Activated naive CD8-positive, alpha-beta T cell treated with anti-CD3 and anti-CD28 coated beads for 36 hours (primary cell): ENCODE measurements around the gene NRTN. TPM values are rescaled to one million over a fixed set of nuclear protein-coding genes. Genes with fewer than 3 reads are reported as not detected.
"Not testable (repeated sequence)": the region's sequence is repeated elsewhere in the genome, so short reads cannot be mapped to it uniquely, and the experiment has no call there.

Experiments
- DNase-seq: peaks from one replicate; pipeline ENCODE4 v3.0.0; 2021
- H3K27ac Mint-ChIP-seq: one replicate; pipeline ENCODE4 v1.8.0; 2022; ENCODE audit warnings: mild to moderate bottlenecking, moderate library complexity, mixed read lengths
- H3K27me3 Mint-ChIP-seq: one replicate; pipeline ENCODE4 v1.8.0; 2022; ENCODE audit warnings: mild to moderate bottlenecking, mixed read lengths
- H3K36me3 Mint-ChIP-seq: one replicate; pipeline ENCODE4 v1.8.0; 2021; ENCODE audit warnings: mild to moderate bottlenecking, mixed read lengths
- H3K4me1 Mint-ChIP-seq: one replicate; pipeline ENCODE4 v1.8.0; 2021; ENCODE audit warnings: mixed read lengths
- H3K4me3 Mint-ChIP-seq: one replicate; pipeline ENCODE4 v1.8.0; 2022; ENCODE audit warnings: mild to moderate bottlenecking, moderate library complexity, mixed read lengths
- H3K9me3 Mint-ChIP-seq: one replicate; pipeline ENCODE4 v1.8.0; 2022; ENCODE audit warnings: mixed read lengths
- total RNA-seq, 2 experiments: library from RNA; stranded (reverse); gene quantifications; one replicate each; pipeline ENCODE4 v1.2.3, GENCODE V29; 2021

The NRTN gene
- total RNA-seq, 2 experiments from 2014 or later = 0.21 to 0.38 TPM

- not testable (repeated sequence) for H3K27me3 Mint-ChIP-seq, H3K4me1 Mint-ChIP-seq, H3K36me3 Mint-ChIP-seq, H3K4me3 Mint-ChIP-seq, H3K27ac Mint-ChIP-seq, H3K9me3 Mint-ChIP-seq, DNase-seq
Observed at GRCh38 chr19:5855151-5855550, 50.3 kb downstream of the NRTN start.

GRCh38 chr19:5857203-5858081 is 52.6 kb downstream of the NRTN start:
- Mint-ChIP-seq H3K4me3 (no peak overlapping the region), H3K36me3 (no peaks in the 10 kb centered on the region), H3K9me3 (no peaks in the 10 kb centered on the region), H3K4me1 (no peaks in the 10 kb centered on the region), H3K27ac (no peak overlapping the region), H3K27me3 (peaks cover 4% of the 10 kb centered on the region)
- DNase-seq = no peak

GRCh38 chr19:5863030-5863665 is 58.3 kb downstream of the NRTN start:
- no peak for DNase-seq
- no peak overlapping the region for H3K4me3 Mint-ChIP-seq
- no peaks in the 10 kb centered on the region for H3K4me1 Mint-ChIP-seq
- H3K36me3 Mint-ChIP-seq = no peaks in the 10 kb centered on the region
- no peak overlapping the region for H3K27ac Mint-ChIP-seq
- H3K9me3 Mint-ChIP-seq = no peaks in the 10 kb centered on the region
- H3K27me3 Mint-ChIP-seq = no peaks in the 10 kb centered on the region

GRCh38 chr19:5864013-5864720 is 59.3 kb downstream of the NRTN start:
- Mint-ChIP-seq H3K27ac (no peak overlapping the region), H3K4me3 (no peak overlapping the region), H3K27me3 (no peaks in the 10 kb centered on the region), H3K9me3 (no peaks in the 10 kb centered on the region), H3K36me3 (no peaks in the 10 kb centered on the region), H3K4me1 (no peaks in the 10 kb centered on the region)
- no peak for DNase-seq

- Mint-ChIP-seq H3K4me1 (no peaks in the 10 kb centered on the region), H3K9me3 (no peaks in the 10 kb centered on the region), H3K4me3 (no peak overlapping the region), H3K27ac (no peak overlapping the region), H3K36me3 (no peaks in the 10 kb centered on the region), H3K27me3 (no peaks in the 10 kb centered on the region)
- no peak for DNase-seq
Observed at GRCh38 chr19:5864725-5865486, 60.0 kb downstream of the NRTN start.

- no peaks in the 10 kb centered on the region for H3K36me3 Mint-ChIP-seq
Observed at GRCh38 chr19:5865772-5866171, 60.9 kb downstream of the NRTN start.

GRCh38 chr19:5867201-5868136 is 62.6 kb downstream of the NRTN start:
- Mint-ChIP-seq H3K36me3 (no peaks in the 10 kb centered on the region), H3K9me3 (no peaks in the 10 kb centered on the region), H3K27ac (no peak overlapping the region), H3K27me3 (no peaks in the 10 kb centered on the region), H3K4me3 (no peak overlapping the region), H3K4me1 (no peaks in the 10 kb centered on the region)
- DNase-seq = no peak

More at GRCh38 chr19:5865772-5866171, 60.9 kb downstream of the NRTN start:
- Mint-ChIP-seq H3K27me3 (no peaks in the 10 kb centered on the region), H3K9me3 (no peaks in the 10 kb centered on the region), H3K4me3 (no peak overlapping the region), H3K4me1 (no peaks in the 10 kb centered on the region), H3K27ac (no peak overlapping the region)
- DNase-seq = no peak

- no peaks in the 10 kb centered on the region for H3K9me3 Mint-ChIP-seq
- H3K36me3 Mint-ChIP-seq = no peaks in the 10 kb centered on the region
- H3K4me1 Mint-ChIP-seq = no peaks in the 10 kb centered on the region
- DNase-seq = no peak
- H3K27ac Mint-ChIP-seq = no peak overlapping the region
- no peak overlapping the region for H3K4me3 Mint-ChIP-seq
- H3K27me3 Mint-ChIP-seq = no peaks in the 10 kb centered on the region
Observed at GRCh38 chr19:5870986-5871394, 66.1 kb downstream of the NRTN start.

- no peak for DNase-seq
- no peaks in the 10 kb centered on the region for H3K36me3 Mint-ChIP-seq
- no peak overlapping the region for H3K27ac Mint-ChIP-seq
- peaks cover 22% of the 10 kb centered on the region for H3K27me3 Mint-ChIP-seq
- no peaks in the 10 kb centered on the region for H3K4me1 Mint-ChIP-seq
- H3K9me3 Mint-ChIP-seq = no peaks in the 10 kb centered on the region
- no peak overlapping the region for H3K4me3 Mint-ChIP-seq
Observed at GRCh38 chr19:5873617-5874199, 68.8 kb downstream of the NRTN start.

- not testable (repeated sequence) for H3K4me1 Mint-ChIP-seq, DNase-seq, H3K36me3 Mint-ChIP-seq, H3K9me3 Mint-ChIP-seq, H3K27ac Mint-ChIP-seq, H3K4me3 Mint-ChIP-seq
- H3K27me3 Mint-ChIP-seq = peaks cover 30% of the 10 kb centered on the region
Observed at GRCh38 chr19:5874496-5874895, 69.6 kb downstream of the NRTN start.

GRCh38 chr19:5877427-5877826 is 72.6 kb downstream of the NRTN start:
- no peaks in the 10 kb centered on the region for H3K36me3 Mint-ChIP-seq
- no peak overlapping the region for H3K27ac Mint-ChIP-seq
- DNase-seq = no peak
- no peaks in the 10 kb centered on the region for H3K4me1 Mint-ChIP-seq
- H3K9me3 Mint-ChIP-seq = no peaks in the 10 kb centered on the region
- no peak overlapping the region for H3K4me3 Mint-ChIP-seq
- peaks cover 52% of the 10 kb centered on the region for H3K27me3 Mint-ChIP-seq

GRCh38 chr19:5877882-5878281 is 73.0 kb downstream of the NRTN start:
- Mint-ChIP-seq H3K27ac (no peak overlapping the region), H3K36me3 (no peaks in the 10 kb centered on the region), H3K27me3 (peaks cover 52% of the 10 kb centered on the region), H3K4me3 (no peak overlapping the region), H3K9me3 (no peaks in the 10 kb centered on the region), H3K4me1 (no peaks in the 10 kb centered on the region)
- no peak for DNase-seq
